HG02642 (cell line): ENCODE data around the gene LRRK2.

ENCODE experiments used
- ATAC-seq: cut with Tn5 transposase; IDR thresholded peaks from one replicate; pipeline ENCODE4 v1.9.1; 2021; ENCODE audit warnings: mild to moderate bottlenecking; ENCODE audit not compliant: unreplicated experiment, poor library complexity

Gene LRRK2

GRCh38 chr12:40224439-40225291, at the start of gene LRRK2:
TSS of gene LRRK2 (plus strand) at chr12:40224997. CDS start at chr12:40225132, 135 bp downstream.
- peak; percentile 71 for ATAC-seq

- ATAC-seq = no peak
Measured at GRCh38 chr12:40175045-40175444, 49.8 kb upstream of the LRRK2 start.

GRCh38 chr12:40175489-40175888, 49.3 kb upstream of the LRRK2 start:
- ATAC-seq = no peak

- no peak for ATAC-seq
Measured at GRCh38 chr12:40178701-40179100, 46.1 kb upstream of the LRRK2 start.

- ATAC-seq = no peak
Measured at GRCh38 chr12:40181490-40181889, 43.3 kb upstream of the LRRK2 start.

GRCh38 chr12:40183715-40184114, 41.1 kb upstream of the LRRK2 start:
- no peak for ATAC-seq

GRCh38 chr12:40184493-40185302, 40.1 kb upstream of the LRRK2 start:
- no peak for ATAC-seq

- no peak for ATAC-seq
Measured at GRCh38 chr12:40185303-40185693, 39.5 kb upstream of the LRRK2 start.

GRCh38 chr12:40188558-40189320, 36.1 kb upstream of the LRRK2 start:
- no peak for ATAC-seq

- peak; percentile 99 for ATAC-seq
Measured at GRCh38 chr12:40192704-40193255, 32.0 kb upstream of the LRRK2 start.

- ATAC-seq = no peak
Measured at GRCh38 chr12:40194846-40195245, 30.0 kb upstream of the LRRK2 start.

GRCh38 chr12:40197590-40197989, 27.2 kb upstream of the LRRK2 start:
- ATAC-seq = no peak

GRCh38 chr12:40198601-40199000, 26.2 kb upstream of the LRRK2 start:
- ATAC-seq = no peak

GRCh38 chr12:40202095-40203059, 22.4 kb upstream of the LRRK2 start:
- ATAC-seq = no peak

- no peak for ATAC-seq
Measured at GRCh38 chr12:40203060-40203430, 21.8 kb upstream of the LRRK2 start.

GRCh38 chr12:40204337-40204736, 20.5 kb upstream of the LRRK2 start:
- no peak for ATAC-seq

GRCh38 chr12:40207551-40207950, 17.2 kb upstream of the LRRK2 start:
- ATAC-seq = no peak

GRCh38 chr12:40208707-40209446, 15.9 kb upstream of the LRRK2 start:
- peak; percentile 92 for ATAC-seq

- no peak for ATAC-seq
Measured at GRCh38 chr12:40209886-40210285, 14.9 kb upstream of the LRRK2 start.
